OCI-LY7 (cell line): Measurements from ENCODE around the gene CCT5.

ENCODE experiments used
- CTCF ChIP-seq: fragments of 200-600 bp; sonication (generic); conservative IDR thresholded peaks from 2 replicates; pipeline ENCODE4 v1.5.1; 2014; ENCODE audit warnings: mild to moderate bottlenecking, antibody characterized with exemption, low read length, moderate library complexity, mixed read lengths
- EZH2phosphoT487 ChIP-seq: fragments of 200-600 bp; sonication (generic); IDR thresholded peaks from 2 replicates; pipeline ENCODE4 v1.6.1; 2018; ENCODE audit warnings: low read depth, borderline replicate concordance, mild to moderate bottlenecking, mixed run types, antibody characterized with exemption, low read length, moderate library complexity, mixed read lengths

- no peak for TF ChIP-seq CTCF
- no peak for TF ChIP-seq EZH2phosphoT487
Measured at GRCh38 chr5:10288592-10289219, 38.6 kb downstream of the CCT5 start.
